Stimulated activated CD4-positive, alpha-beta T cell treated with anti-CD3 and anti-CD28 coated beads, Interleukin-1b, Interleukin-23, amount 100 ng/mL, for 24 hours (primary cell): Measurements from ENCODE around the gene HTRA1.

Source experiments
- DNase-seq, 4 experiments: peaks; one replicate each; pipeline ENCODE4 v3.0.0-alpha.2; 2020; ENCODE audit warnings: low read depth in 4 of 4, low spot score in 1 of 4

Gene HTRA1

GRCh38 chr10:122550427-122550826, 89.1 kb downstream of the HTRA1 start:
- no peak for DNase-seq

GRCh38 chr10:122550983-122551382, 89.6 kb downstream of the HTRA1 start:
- no peak for DNase-seq

GRCh38 chr10:122551450-122551849, 90.1 kb downstream of the HTRA1 start:
- peak in 2 of 4 experiments; percentile 7 to 30 for DNase-seq

GRCh38 chr10:122553341-122553740, 92.0 kb downstream of the HTRA1 start:
- no peak for DNase-seq

GRCh38 chr10:122554131-122555036, 93.0 kb downstream of the HTRA1 start:
- no peak for DNase-seq

- no peak for DNase-seq
These were observed 94.1 kb downstream of the HTRA1 start for GRCh38 chr10:122555442-122555841.

GRCh38 chr10:122557516-122557915, 96.2 kb downstream of the HTRA1 start:
- DNase-seq: no peak

GRCh38 chr10:122558452-122558851, 97.1 kb downstream of the HTRA1 start:
- no peak for DNase-seq

- no peak for DNase-seq
These were observed 97.9 kb downstream of the HTRA1 start for GRCh38 chr10:122559228-122559627.

- DNase-seq: no peak
These were observed 99.0 kb downstream of the HTRA1 start, which contains the start of gene DMBT1 for GRCh38 chr10:122560279-122560804. TSS of gene DMBT1 (plus strand) at chr10:122560754. CDS start at chr10:122560771, 17 bp downstream.

GRCh38 chr10:122561212-122561611, 99.9 kb downstream of the HTRA1 start:
- DNase-seq: no peak

GRCh38 chr10:122561792-122562191, 100.4 kb downstream of the HTRA1 start:
- no peak for DNase-seq
